HL-60 (cell line): ENCODE data around the gene SHROOM3.

Experiments used
- DNase-seq, 2 experiments: peaks; one replicate each; pipeline ENCODE4 v3.0.0-alpha.2; 2010 to 2020; ENCODE audit warnings: low read depth in 1 of 2, low spot score in 1 of 2
- H3K27ac ChIP-seq: fragments of 250-450 bp; sonication (Bioruptor Pico); replicated peaks from 2 replicates; pipeline ENCODE4 v1.5.1; 2020; ENCODE audit warnings: mild to moderate bottlenecking, moderate library complexity
- H3K27me3 ChIP-seq: fragments of 250-450 bp; sonication (Bioruptor Pico); 2 replicates; pipeline ENCODE4 v1.5.1; 2021; ENCODE audit warnings: mild to moderate bottlenecking, moderate library complexity; ENCODE audit not compliant: insufficient read depth, poor library complexity, severe bottlenecking
- H3K4me3 ChIP-seq: replicated peaks from 2 replicates; pipeline ENCODE4 v1.5.1; 2011; ENCODE audit warnings: mild to moderate bottlenecking, control low read depth, low read length; ENCODE audit not compliant: insufficient read depth
- CTCF ChIP-seq: IDR thresholded peaks from one replicate; pipeline ENCODE4 v1.5.1; 2011; ENCODE audit warnings: low read length, control low read depth, inconsistent platforms; ENCODE audit not compliant: insufficient read depth
- GABPA ChIP-seq: IDR thresholded peaks from 2 replicates; pipeline ENCODE4 v1.6.1; 2012; ENCODE audit warnings: low read depth
- POLR2AphosphoS5 ChIP-seq: IDR thresholded peaks from 2 replicates; pipeline ENCODE4 v1.6.1; 2012; ENCODE audit warnings: low read depth
- REST ChIP-seq: IDR thresholded peaks from 2 replicates; pipeline ENCODE4 v1.6.1; 2012; ENCODE audit warnings: low read depth; ENCODE audit not compliant: insufficient replicate concordance
- SPI1 ChIP-seq: IDR thresholded peaks from 2 replicates; pipeline ENCODE4 v1.6.1; 2012; ENCODE audit warnings: low read depth, mild to moderate bottlenecking, borderline replicate concordance

Gene SHROOM3

GRCh38 chr4:76630741-76631140, 195.7 kb downstream of the SHROOM3 start:
- no peak for TF ChIP-seq CTCF
- TF ChIP-seq SPI1, result no peak
- TF ChIP-seq REST, result no peak
- no peak for DNase-seq
- H3K4me3 ChIP-seq, result no peak overlapping the region
- H3K27ac ChIP-seq, result no peak overlapping the region
- peaks cover 8% of the 10 kb centered on the region for H3K27me3 ChIP-seq

GRCh38 chr4:76634220-76634619, 199.2 kb downstream of the SHROOM3 start:
- H3K4me3 ChIP-seq, result no peak overlapping the region
- H3K27me3 ChIP-seq, result peaks cover 11% of the 10 kb centered on the region
- TF ChIP-seq GABPA (no peak), CTCF (no peak), POLR2AphosphoS5 (no peak), SPI1 (no peak), REST (no peak)
- no peak overlapping the region for H3K27ac ChIP-seq
- DNase-seq, result no peak

- no peak overlapping the region for H3K4me3 ChIP-seq
- no peak for DNase-seq
- H3K27ac ChIP-seq, result no peak overlapping the region
Measured at GRCh38 chr4:76637712-76638361, 202.8 kb downstream of the SHROOM3 start.

More at GRCh38 chr4:76637712-76638361, 202.8 kb downstream of the SHROOM3 start:
- peaks cover 5% of the 10 kb centered on the region for H3K27me3 ChIP-seq
- TF ChIP-seq SPI1, result no peak
- no peak for TF ChIP-seq POLR2AphosphoS5
- no peak for TF ChIP-seq GABPA
- no peak for TF ChIP-seq CTCF
- TF ChIP-seq REST, result no peak
